GM23338 (cell line): ENCODE data around the gene ADD3. TPM values are rescaled to one million over a fixed set of nuclear protein-coding genes. Genes with fewer than 3 reads are reported as not detected.

Experiments
- ATAC-seq: fragments of 200-7000 bp; cut with Tn5 transposase; 3 replicates; pipeline ENCODE4 v1.9.1; 2020
- DNase-seq: peaks from one replicate; pipeline ENCODE4 v3.0.0-alpha.2; 2015; ENCODE audit warnings: low spot score
- H2AFZ ChIP-seq: fragments of 200-600 bp; sonication (generic); 2 replicates; pipeline ENCODE4 v1.8.0; 2016; ENCODE audit warnings: antibody characterized with exemption, mild to moderate bottlenecking, moderate library complexity
- H3F3A ChIP-seq: fragments of 200-600 bp; sonication (generic); replicated peaks from 2 replicates; pipeline ENCODE4 v1.8.0; 2017; ENCODE audit warnings: antibody characterized with exemption, mixed run types, low read depth
- H3K27ac ChIP-seq: fragments of 200-600 bp; sonication (generic); 2 replicates; pipeline ENCODE4 v1.6.1; 2016; ENCODE audit warnings: low read depth
- H3K27me3 ChIP-seq: fragments of 200-600 bp; sonication (generic); 2 replicates; pipeline ENCODE4 v1.8.0; 2016; ENCODE audit warnings: mild to moderate bottlenecking, mixed run types, moderate library complexity; ENCODE audit not compliant: insufficient read depth
- H3K36me3 ChIP-seq: fragments of 200-600 bp; sonication (generic); 2 replicates; pipeline ENCODE4 v1.8.0; 2016; ENCODE audit warnings: mild to moderate bottlenecking; ENCODE audit not compliant: insufficient read depth
- H3K4me1 ChIP-seq: fragments of 200-600 bp; sonication (generic); 2 replicates; pipeline ENCODE4 v1.8.0; 2016; ENCODE audit warnings: mild to moderate bottlenecking, moderate library complexity; ENCODE audit not compliant: insufficient read depth
- H3K4me2 ChIP-seq: fragments of 200-600 bp; sonication (generic); 2 replicates; pipeline ENCODE4 v1.7.1; 2017; ENCODE audit warnings: mixed run types
- H3K4me3 ChIP-seq: fragments of 200-600 bp; sonication (generic); 2 replicates; pipeline ENCODE4 v1.6.1; 2016; ENCODE audit warnings: mixed run types
- H3K79me2 ChIP-seq: fragments of 200-600 bp; sonication (generic); replicated peaks from 2 replicates; pipeline ENCODE4 v1.8.0; 2017; ENCODE audit warnings: mild to moderate bottlenecking; ENCODE audit not compliant: insufficient read depth
- H3K9me2 ChIP-seq: fragments of 200-600 bp; sonication (generic); 2 replicates; pipeline ENCODE4 v1.8.0; 2017; ENCODE audit not compliant: insufficient read depth
- H4K20me1 ChIP-seq: fragments of 200-600 bp; sonication (generic); replicated peaks from 2 replicates; pipeline ENCODE4 v1.8.0; 2017; ENCODE audit warnings: mild to moderate bottlenecking; ENCODE audit not compliant: insufficient read depth
- H3K27ac Mint-ChIP-seq: 2 replicates; pipeline ENCODE4 v1.8.0; 2020; ENCODE audit warnings: inconsistent platforms, mild to moderate bottlenecking, moderate library complexity, mixed read lengths
- H3K27me3 Mint-ChIP-seq: 3 replicates; pipeline ENCODE4 v1.8.0; 2022; ENCODE audit warnings: low read depth, mild to moderate bottlenecking, moderate library complexity, mixed read lengths, inconsistent platforms; ENCODE audit not compliant: insufficient read depth, poor library complexity
- H3K36me3 Mint-ChIP-seq: 3 replicates; pipeline ENCODE4 v1.8.0; 2021; ENCODE audit warnings: low read depth, mild to moderate bottlenecking, inconsistent platforms, moderate library complexity, mixed read lengths
- H3K4me1 Mint-ChIP-seq: 3 replicates; pipeline ENCODE4 v1.8.0; 2020; ENCODE audit warnings: mild to moderate bottlenecking, inconsistent platforms, mixed read lengths
- H3K4me3 Mint-ChIP-seq: 3 replicates; pipeline ENCODE4 v1.8.0; 2021; ENCODE audit warnings: moderate library complexity, mild to moderate bottlenecking, inconsistent platforms, mixed read lengths
- H3K9me3 Mint-ChIP-seq: 3 replicates; pipeline ENCODE4 v1.8.0; 2020; ENCODE audit warnings: moderate library complexity, mild to moderate bottlenecking, inconsistent platforms, mixed read lengths
- CREB1 ChIP-seq: fragments of 250-450 bp; sonication (Bioruptor Pico); IDR thresholded peaks from 2 replicates; pipeline ENCODE4 v1.5.0; 2020; ENCODE audit warnings: low read depth, mild to moderate bottlenecking, moderate library complexity
- EZH2 ChIP-seq: fragments of 200-600 bp; sonication (generic); IDR thresholded peaks from one replicate; pipeline ENCODE4 v1.8.0; 2017; ENCODE audit warnings: antibody characterized with exemption, mild to moderate bottlenecking, low read depth; ENCODE audit not compliant: unreplicated experiment
- EZH2phosphoT487 ChIP-seq: fragments of 200-600 bp; sonication (generic); IDR thresholded peaks from one replicate; pipeline ENCODE4 v1.8.1; 2018; ENCODE audit warnings: antibody characterized with exemption; ENCODE audit not compliant: unreplicated experiment
- JUNB ChIP-seq: IDR thresholded peaks from one replicate; pipeline ENCODE4 v1.6.1; 2016; ENCODE audit warnings: antibody characterized with exemption; ENCODE audit not compliant: unreplicated experiment
- NANOG ChIP-seq: IDR thresholded peaks from 2 replicates; pipeline ENCODE4 v1.6.1; 2016; ENCODE audit warnings: antibody characterized with exemption, borderline replicate concordance
- POLR2AphosphoS5 ChIP-seq: IDR thresholded peaks from 2 replicates; pipeline ENCODE4 v1.6.1; 2016; ENCODE audit warnings: antibody characterized with exemption, low read depth
- STAT1 ChIP-seq: IDR thresholded peaks from one replicate; pipeline ENCODE4 v1.6.1; 2016; ENCODE audit warnings: antibody characterized with exemption; ENCODE audit not compliant: unreplicated experiment
- ZNF114 ChIP-seq: fragments of 250-450 bp; sonication (Bioruptor Pico); IDR thresholded peaks from 2 replicates; pipeline ENCODE4 v1.5.0; 2020; ENCODE audit warnings: mild to moderate bottlenecking, moderate library complexity
- ZNF331 ChIP-seq: fragments of 250-450 bp; sonication (Bioruptor Pico); IDR thresholded peaks from 2 replicates; pipeline ENCODE4 v1.5.0; 2020; ENCODE audit warnings: low read depth, mild to moderate bottlenecking, moderate library complexity
- polyA plus RNA-seq: library from polyadenylated mRNA; unstranded; fragments of >200 nt; fragmentation: Nextera tagmentation; extraction: Ambion mirVana; gene quantifications from 2 replicates; pipeline ENCODE4 v1.2.1, GENCODE V29; 2016
- total RNA-seq: library from RNA; depleted of rRNA; stranded (reverse); fragments of >200 nt; shearing (Covaris generic); gene quantifications from 2 replicates; pipeline ENCODE4 v1.2.3, GENCODE V29; 2014
- TF ChIP-seq, protein P1 (sequence below): fragments of 250-450 bp; sonication (Bioruptor Pico); IDR thresholded peaks from 2 replicates; pipeline ENCODE4 v1.5.0; 2020; ENCODE audit warnings: mild to moderate bottlenecking, moderate library complexity
- TF ChIP-seq, protein P2 (sequence below), 2 experiments: fragments of 200-600 bp in 1 of 2; sonication (generic) in 1 of 2; conservative IDR thresholded peaks; 2 replicates each; pipeline versions ENCODE4 v1.5.1 to v1.6.1; 2016 to 2017; ENCODE audit warnings: antibody characterized with exemption in 2 of 2, low read depth in 2 of 2, mild to moderate bottlenecking in 2 of 2, moderate library complexity in 1 of 2
- TF ChIP-seq, protein P3 (sequence below): IDR thresholded peaks from one replicate; pipeline ENCODE4 v1.6.1; 2018; ENCODE audit warnings: antibody characterized with exemption; ENCODE audit not compliant: unreplicated experiment

Gene ADD3
- total and polyA plus RNA-seq, 2 experiments from 2014 or later, result 68.5 to 767 TPM

DNA sequence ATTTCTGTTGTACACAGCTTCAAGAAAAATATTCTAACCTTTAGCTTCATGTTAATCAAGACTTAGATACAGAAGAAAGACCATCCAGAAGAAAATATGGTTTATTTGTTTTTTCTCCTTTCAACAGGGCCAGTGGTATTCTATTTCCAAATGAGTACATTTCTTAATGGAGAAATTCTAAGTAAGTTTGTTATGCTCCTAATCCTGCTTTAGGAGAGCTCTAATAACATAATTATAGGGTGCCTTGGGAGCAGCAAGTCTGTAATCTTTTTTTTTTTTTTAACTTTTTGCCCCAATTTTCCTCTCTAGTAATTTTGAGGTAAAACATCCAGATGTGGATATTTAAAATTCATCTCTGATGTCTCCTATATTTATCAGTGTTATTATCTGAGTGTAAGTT lies 98.1 kb downstream of the ADD3 start (continued):
- TF ChIP-seq, protein P1, sequence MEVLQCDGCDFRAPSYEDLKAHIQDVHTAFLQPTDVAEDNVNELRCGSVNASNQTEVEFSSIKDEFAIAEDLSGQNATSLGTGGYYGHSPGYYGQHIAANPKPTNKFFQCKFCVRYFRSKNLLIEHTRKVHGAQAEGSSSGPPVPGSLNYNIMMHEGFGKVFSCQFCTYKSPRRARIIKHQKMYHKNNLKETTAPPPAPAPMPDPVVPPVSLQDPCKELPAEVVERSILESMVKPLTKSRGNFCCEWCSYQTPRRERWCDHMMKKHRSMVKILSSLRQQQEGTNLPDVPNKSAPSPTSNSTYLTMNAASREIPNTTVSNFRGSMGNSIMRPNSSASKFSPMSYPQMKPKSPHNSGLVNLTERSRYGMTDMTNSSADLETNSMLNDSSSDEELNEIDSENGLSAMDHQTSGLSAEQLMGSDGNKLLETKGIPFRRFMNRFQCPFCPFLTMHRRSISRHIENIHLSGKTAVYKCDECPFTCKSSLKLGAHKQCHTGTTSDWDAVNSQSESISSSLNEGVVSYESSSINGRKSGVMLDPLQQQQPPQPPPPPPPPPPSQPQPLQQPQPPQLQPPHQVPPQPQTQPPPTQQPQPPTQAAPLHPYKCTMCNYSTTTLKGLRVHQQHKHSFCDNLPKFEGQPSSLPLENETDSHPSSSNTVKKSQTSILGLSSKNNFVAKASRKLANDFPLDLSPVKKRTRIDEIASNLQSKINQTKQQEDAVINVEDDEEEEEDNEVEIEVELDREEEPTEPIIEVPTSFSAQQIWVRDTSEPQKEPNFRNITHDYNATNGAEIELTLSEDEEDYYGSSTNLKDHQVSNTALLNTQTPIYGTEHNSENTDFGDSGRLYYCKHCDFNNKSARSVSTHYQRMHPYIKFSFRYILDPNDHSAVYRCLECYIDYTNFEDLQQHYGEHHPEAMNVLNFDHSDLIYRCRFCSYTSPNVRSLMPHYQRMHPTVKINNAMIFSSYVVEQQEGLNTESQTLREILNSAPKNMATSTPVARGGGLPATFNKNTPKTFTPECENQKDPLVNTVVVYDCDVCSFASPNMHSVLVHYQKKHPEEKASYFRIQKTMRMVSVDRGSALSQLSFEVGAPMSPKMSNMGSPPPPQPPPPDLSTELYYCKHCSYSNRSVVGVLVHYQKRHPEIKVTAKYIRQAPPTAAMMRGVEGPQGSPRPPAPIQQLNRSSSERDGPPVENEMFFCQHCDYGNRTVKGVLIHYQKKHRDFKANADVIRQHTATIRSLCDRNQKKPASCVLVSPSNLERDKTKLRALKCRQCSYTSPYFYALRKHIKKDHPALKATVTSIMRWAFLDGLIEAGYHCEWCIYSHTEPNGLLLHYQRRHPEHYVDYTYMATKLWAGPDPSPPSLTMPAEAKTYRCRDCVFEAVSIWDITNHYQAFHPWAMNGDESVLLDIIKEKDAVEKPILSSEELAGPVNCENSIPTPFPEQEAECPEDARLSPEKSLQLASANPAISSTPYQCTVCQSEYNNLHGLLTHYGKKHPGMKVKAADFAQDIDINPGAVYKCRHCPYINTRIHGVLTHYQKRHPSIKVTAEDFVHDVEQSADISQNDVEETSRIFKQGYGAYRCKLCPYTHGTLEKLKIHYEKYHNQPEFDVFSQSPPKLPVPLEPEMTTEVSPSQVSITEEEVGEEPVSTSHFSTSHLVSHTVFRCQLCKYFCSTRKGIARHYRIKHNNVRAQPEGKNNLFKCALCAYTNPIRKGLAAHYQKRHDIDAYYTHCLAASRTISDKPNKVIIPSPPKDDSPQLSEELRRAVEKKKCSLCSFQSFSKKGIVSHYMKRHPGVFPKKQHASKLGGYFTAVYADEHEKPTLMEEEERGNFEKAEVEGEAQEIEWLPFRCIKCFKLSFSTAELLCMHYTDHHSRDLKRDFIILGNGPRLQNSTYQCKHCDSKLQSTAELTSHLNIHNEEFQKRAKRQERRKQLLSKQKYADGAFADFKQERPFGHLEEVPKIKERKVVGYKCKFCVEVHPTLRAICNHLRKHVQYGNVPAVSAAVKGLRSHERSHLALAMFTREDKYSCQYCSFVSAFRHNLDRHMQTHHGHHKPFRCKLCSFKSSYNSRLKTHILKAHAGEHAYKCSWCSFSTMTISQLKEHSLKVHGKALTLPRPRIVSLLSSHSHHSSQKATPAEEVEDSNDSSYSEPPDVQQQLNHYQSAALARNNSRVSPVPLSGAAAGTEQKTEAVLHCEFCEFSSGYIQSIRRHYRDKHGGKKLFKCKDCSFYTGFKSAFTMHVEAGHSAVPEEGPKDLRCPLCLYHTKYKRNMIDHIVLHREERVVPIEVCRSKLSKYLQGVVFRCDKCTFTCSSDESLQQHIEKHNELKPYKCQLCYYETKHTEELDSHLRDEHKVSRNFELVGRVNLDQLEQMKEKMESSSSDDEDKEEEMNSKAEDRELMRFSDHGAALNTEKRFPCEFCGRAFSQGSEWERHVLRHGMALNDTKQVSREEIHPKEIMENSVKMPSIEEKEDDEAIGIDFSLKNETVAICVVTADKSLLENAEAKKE (CRISPR knock-in tag), result no peak
- no peak for TF ChIP-seq STAT1
- no peak for TF ChIP-seq NANOG
- TF ChIP-seq ZNF114, result no peak
- TF ChIP-seq EZH2, result no peak
- TF ChIP-seq, protein P2, sequence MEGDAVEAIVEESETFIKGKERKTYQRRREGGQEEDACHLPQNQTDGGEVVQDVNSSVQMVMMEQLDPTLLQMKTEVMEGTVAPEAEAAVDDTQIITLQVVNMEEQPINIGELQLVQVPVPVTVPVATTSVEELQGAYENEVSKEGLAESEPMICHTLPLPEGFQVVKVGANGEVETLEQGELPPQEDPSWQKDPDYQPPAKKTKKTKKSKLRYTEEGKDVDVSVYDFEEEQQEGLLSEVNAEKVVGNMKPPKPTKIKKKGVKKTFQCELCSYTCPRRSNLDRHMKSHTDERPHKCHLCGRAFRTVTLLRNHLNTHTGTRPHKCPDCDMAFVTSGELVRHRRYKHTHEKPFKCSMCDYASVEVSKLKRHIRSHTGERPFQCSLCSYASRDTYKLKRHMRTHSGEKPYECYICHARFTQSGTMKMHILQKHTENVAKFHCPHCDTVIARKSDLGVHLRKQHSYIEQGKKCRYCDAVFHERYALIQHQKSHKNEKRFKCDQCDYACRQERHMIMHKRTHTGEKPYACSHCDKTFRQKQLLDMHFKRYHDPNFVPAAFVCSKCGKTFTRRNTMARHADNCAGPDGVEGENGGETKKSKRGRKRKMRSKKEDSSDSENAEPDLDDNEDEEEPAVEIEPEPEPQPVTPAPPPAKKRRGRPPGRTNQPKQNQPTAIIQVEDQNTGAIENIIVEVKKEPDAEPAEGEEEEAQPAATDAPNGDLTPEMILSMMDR (conservative IDR thresholded peaks at IDR 0.05; ENCODE audit: low read depth in 2 of 2), result no peak

DNA sequence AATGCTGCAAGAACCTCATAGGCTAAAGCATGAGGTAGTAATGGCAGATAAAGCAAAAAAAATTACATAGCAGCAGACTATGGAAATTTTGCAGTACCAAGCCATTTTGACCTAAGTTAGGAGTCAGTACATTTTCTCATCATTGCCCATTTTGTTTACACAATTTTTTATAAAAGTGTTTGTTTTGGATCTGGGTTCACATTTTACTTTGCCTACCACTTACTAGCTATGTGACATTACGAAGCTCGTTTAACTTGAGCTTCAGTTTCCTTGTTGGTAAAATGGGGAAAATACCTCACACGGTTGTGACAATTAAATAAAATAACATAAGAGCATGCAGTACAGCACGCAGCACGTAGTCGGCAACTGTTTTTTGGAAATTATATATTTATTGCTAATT lies 99.6 kb downstream of the ADD3 start:
- Mint-ChIP-seq H3K4me3 (no peak overlapping the region), H3K9me3 (no peaks in the 10 kb centered on the region), H3K27me3 (no peaks in the 10 kb centered on the region), H3K4me1 (no peaks in the 10 kb centered on the region), H3K27ac (no peak overlapping the region), H3K36me3 (no peaks in the 10 kb centered on the region; the same call in 2 of the 3 replicates)
- Histone ChIP-seq H3F3A (no peaks in the 10 kb centered on the region), H3K79me2 (no peaks in the 10 kb centered on the region), H3K27ac (no peak overlapping the region), H3K27me3 (no peaks in the 10 kb centered on the region), H4K20me1 (no peaks in the 10 kb centered on the region; the same call in 1 of the 2 replicates), H3K4me2 (no peak overlapping the region), H3K36me3 (no peaks in the 10 kb centered on the region), H2AFZ (no peak overlapping the region), H3K9me2 (no peaks in the 10 kb centered on the region), H3K4me3 (no peak overlapping the region), H3K4me1 (no peaks in the 10 kb centered on the region)
- DNase-seq, result no peak
- no peak for ATAC-seq
- TF ChIP-seq STAT1 (no peak), NANOG (no peak), ZNF114 (no peak), EZH2phosphoT487 (no peak), CREB1 (CRISPR knock-in tag) (no peak), POLR2AphosphoS5 (no peak), ZNF331 (CRISPR knock-in tag) (no peak), JUNB (no peak)
- TF ChIP-seq, protein P3, sequence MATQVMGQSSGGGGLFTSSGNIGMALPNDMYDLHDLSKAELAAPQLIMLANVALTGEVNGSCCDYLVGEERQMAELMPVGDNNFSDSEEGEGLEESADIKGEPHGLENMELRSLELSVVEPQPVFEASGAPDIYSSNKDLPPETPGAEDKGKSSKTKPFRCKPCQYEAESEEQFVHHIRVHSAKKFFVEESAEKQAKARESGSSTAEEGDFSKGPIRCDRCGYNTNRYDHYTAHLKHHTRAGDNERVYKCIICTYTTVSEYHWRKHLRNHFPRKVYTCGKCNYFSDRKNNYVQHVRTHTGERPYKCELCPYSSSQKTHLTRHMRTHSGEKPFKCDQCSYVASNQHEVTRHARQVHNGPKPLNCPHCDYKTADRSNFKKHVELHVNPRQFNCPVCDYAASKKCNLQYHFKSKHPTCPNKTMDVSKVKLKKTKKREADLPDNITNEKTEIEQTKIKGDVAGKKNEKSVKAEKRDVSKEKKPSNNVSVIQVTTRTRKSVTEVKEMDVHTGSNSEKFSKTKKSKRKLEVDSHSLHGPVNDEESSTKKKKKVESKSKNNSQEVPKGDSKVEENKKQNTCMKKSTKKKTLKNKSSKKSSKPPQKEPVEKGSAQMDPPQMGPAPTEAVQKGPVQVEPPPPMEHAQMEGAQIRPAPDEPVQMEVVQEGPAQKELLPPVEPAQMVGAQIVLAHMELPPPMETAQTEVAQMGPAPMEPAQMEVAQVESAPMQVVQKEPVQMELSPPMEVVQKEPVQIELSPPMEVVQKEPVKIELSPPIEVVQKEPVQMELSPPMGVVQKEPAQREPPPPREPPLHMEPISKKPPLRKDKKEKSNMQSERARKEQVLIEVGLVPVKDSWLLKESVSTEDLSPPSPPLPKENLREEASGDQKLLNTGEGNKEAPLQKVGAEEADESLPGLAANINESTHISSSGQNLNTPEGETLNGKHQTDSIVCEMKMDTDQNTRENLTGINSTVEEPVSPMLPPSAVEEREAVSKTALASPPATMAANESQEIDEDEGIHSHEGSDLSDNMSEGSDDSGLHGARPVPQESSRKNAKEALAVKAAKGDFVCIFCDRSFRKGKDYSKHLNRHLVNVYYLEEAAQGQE, result no peak
- TF ChIP-seq, protein P2 (conservative IDR thresholded peaks at IDR 0.05; ENCODE audit: low read depth in 2 of 2), result no peak
